ENCODE results near the gene PLCB1. TPM values are rescaled to one million over a fixed set of nuclear protein-coding genes. Genes with fewer than 3 reads are reported as not detected.

PLCB1 gene
- total and polyA plus RNA-seq, 2 of the 4 experiments (the other 2 are of a cell fraction): 5.6 to 16.1 TPM

DNA sequence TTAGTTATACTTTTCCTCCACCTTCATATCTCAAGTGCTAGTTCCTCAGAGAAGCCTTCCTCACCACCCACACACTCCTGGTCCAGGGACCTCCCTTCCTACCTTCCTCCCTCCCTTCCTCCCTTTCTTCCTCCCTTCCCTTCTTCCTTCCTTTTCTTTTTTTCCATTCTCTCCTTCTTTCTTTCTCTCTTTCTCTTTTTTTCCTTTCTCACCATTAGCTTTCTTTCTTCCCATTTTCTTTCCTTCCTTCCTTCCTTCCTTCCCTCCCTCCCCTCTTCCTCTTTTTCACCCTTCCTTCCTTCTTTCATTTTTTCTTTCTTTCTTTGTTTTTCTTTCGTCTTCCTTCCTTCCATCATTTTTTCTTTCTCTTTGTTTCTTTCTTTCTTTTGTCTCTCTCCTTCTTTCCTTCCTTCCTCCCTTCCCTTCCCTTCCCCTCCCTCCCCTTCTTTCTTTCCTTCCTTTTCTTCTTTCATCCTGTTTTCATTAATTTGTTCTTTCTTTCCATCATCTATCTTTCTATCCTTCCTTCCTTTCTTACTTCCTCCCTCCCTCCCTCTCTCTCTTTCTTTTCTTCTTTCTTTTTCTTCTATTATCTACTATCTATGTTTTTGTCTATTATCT lies 416.0 kb downstream of the PLCB1 start:
- H2AFZ ChIP-seq (replicated peaks; ENCODE audit: low read length, poor library complexity): no peak overlapping the region
- H3K4me3 ChIP-seq (ENCODE audit: insufficient read depth, low read depth, low read length): no peak overlapping the region
- H4K91ac ChIP-seq (ENCODE audit: insufficient read depth, low read depth, low read length): no peak overlapping the region
- no peak overlapping the region for H3K9ac ChIP-seq (ENCODE audit: low read depth, low read length)
- no peaks in the 10 kb centered on the region for H3K36me3 ChIP-seq (ENCODE audit: control insufficient read depth, insufficient read depth, low read length)
- H3K9me3 ChIP-seq (ENCODE audit: control insufficient read depth, insufficient read depth, low read length): no peaks in the 10 kb centered on the region
- H4K8ac ChIP-seq (ENCODE audit: low read depth in 2 of 2, low read length in 2 of 2): no peak overlapping the region
- H3K56ac ChIP-seq (ENCODE audit: extremely low read depth, insufficient read depth, low read length): no peak overlapping the region
- TF ChIP-seq RAD21 (IDR thresholded peaks at IDR 0.05; ENCODE audit: low read length) (no peak), POLR2A (IDR thresholded peaks at IDR 0.05; ENCODE audit: low read depth, low read length) (no peak), CEBPB (IDR thresholded peaks at IDR 0.05; ENCODE audit: low read depth, low read length) (no peak), MAFK (IDR thresholded peaks at IDR 0.05; ENCODE audit: low read depth, low read length) (no peak), RCOR1 (IDR thresholded peaks at IDR 0.05; ENCODE audit: insufficient replicate concordance, low read length) (no peak), ELK1 (IDR thresholded peaks at IDR 0.05; ENCODE audit: borderline replicate concordance, low read depth, low read length) (no peak), FOS (IDR thresholded peaks at IDR 0.05; ENCODE audit: low read depth, low read length) (no peak), BHLHE40 (IDR thresholded peaks at IDR 0.05; ENCODE audit: low read depth, low read length) (no peak), SMC3 (IDR thresholded peaks at IDR 0.05; ENCODE audit: low read depth, low read length) (no peak), MAZ (IDR thresholded peaks at IDR 0.05; ENCODE audit: borderline replicate concordance, low read depth, low read length) (no peak), USF2 (IDR thresholded peaks at IDR 0.05; ENCODE audit: low read depth, low read length) (no peak), RFX5 (IDR thresholded peaks at IDR 0.05; ENCODE audit: low read depth, low read length) (no peak), MXI1 (IDR thresholded peaks at IDR 0.05; ENCODE audit: borderline replicate concordance, low read depth, low read length) (no peak), CHD1 (IDR thresholded peaks at IDR 0.05; ENCODE audit: low read depth, low read length) (no peak)
- CTCF ChIA-PET: interaction anchor here (0.6 kb wide), 1 partner anchor 39 kb away, joined by 3 read pairs; no protein-coding TSS in a partner anchor
- no peak for ATAC-seq (ENCODE audit: low read depth)
- H3K4me2 ChIP-seq (ENCODE audit: low read depth, low read length): no peak overlapping the region
- H2BK120ac ChIP-seq (ENCODE audit: low read depth, low read length): no peak overlapping the region
- intact Hi-C loops (cut with micrococcal nuclease): no loop called here
- H3K79me1 ChIP-seq (ENCODE audit: low read depth in 1 of 2, low read length in 2 of 2): no peaks in the 10 kb centered on the region
- no peak overlapping the region for H2BK20ac ChIP-seq (ENCODE audit: low read depth, low read length)
- 100% methylated on average over 1 of the region's 1 CpG; no CpG with 5 or more reads in 1 of the 2 experiments for WGBS, 2 experiments (ENCODE audit: extremely low coverage in 2 of 2, insufficient read length in 1 of 2)
- H2BK5ac ChIP-seq (ENCODE audit: low read depth, low read length, poor library complexity, severe bottlenecking): no peak overlapping the region
- no TSS peak for BruUV-seq (replicated peaks)
- H3K27me3 ChIP-seq (ENCODE audit: control insufficient read depth, insufficient read depth, low read length): no peaks in the 10 kb centered on the region
- in situ Hi-C loops (cut with MboI; ENCODE audit: low sequenced_read_pairs): no loop called here
- no peak overlapping the region for H4K5ac ChIP-seq (ENCODE audit: low read depth, low read length)
- peaks cover 6% of the 10 kb centered on the region for H3K9me1 ChIP-seq (ENCODE audit: insufficient read depth, low read length)
- H3K14ac ChIP-seq (replicated peaks; ENCODE audit: low read depth, low read length): no peak overlapping the region
- H2AK5ac ChIP-seq (ENCODE audit: low read depth, low read length): no peak overlapping the region
- no peak overlapping the region for H3K18ac ChIP-seq (ENCODE audit: low read depth, low read length)
- no peaks in the 10 kb centered on the region for H3K4me1 ChIP-seq (ENCODE audit: control insufficient read depth, insufficient read depth, low read length)
- no peak overlapping the region for H2AK9ac ChIP-seq (replicated peaks; ENCODE audit: low read depth, low read length, poor library complexity)
- no peak for DNase-seq
- POLR2A ChIA-PET (ENCODE audit: unreplicated experiment): no interaction called here
- H3K4ac ChIP-seq (ENCODE audit: low read depth, low read length): no peak overlapping the region
- H4K20me1 ChIP-seq (ENCODE audit: insufficient read depth, low read length): no peaks in the 10 kb centered on the region
- dilution Hi-C loops (cut with HindIII; ENCODE audit: low sequenced_read_pairs, unreplicated experiment): no loop called here
- no peak overlapping the region for H3K27ac ChIP-seq (ENCODE audit: insufficient read depth, low read length)
- no peak overlapping the region for H2BK15ac ChIP-seq (ENCODE audit: low read depth, low read length)
- H3K23ac ChIP-seq (ENCODE audit: low read depth, low read length): no peak overlapping the region
